ENCODE results near the gene AKNA. TPM values are rescaled to one million over a fixed set of nuclear protein-coding genes. Genes with fewer than 3 reads are reported as not detected.
A peak's percentile ranks its signal among the peaks of the same experiment; 100 is the strongest.

Gene AKNA
- polyA plus RNA-seq, 1 of the 3 experiments (the other 2 are of a cell fraction), result 0.84 TPM

GRCh38 chr9:114384341-114384740, 3.4 kb downstream of the AKNA start:
- H3K36me3 ChIP-seq (replicated peaks in 1 of 2; ENCODE audit: control insufficient read depth in 1 of 2, insufficient read depth in 2 of 2, low read length in 1 of 2), result no peaks in the 10 kb centered on the region
- H3K9me3 ChIP-seq, result no peaks in the 10 kb centered on the region
- ChIA-PET POLR2A (no interaction called here), CTCF (interaction anchor here (1.5 to 1.8 kb wide), 2 partner anchors 10 to 13 kb away, joined by 3 to 4 read pairs; no protein-coding TSS in a partner anchor)
- H3K9me2 ChIP-seq, result no peaks in the 10 kb centered on the region
- H3K79me2 ChIP-seq (ENCODE audit: insufficient read depth), result no peaks in the 10 kb centered on the region
- no peak for DNase-seq
- H3K4me3 ChIP-seq (ENCODE audit: low read depth in 2 of 2, low read length in 1 of 2), result no peak overlapping the region
- WGBS (ENCODE audit: low lambda C conversion rate), result 55% methylated on average over 1 of the region's 1 CpG
- H3K27me3 ChIP-seq (ENCODE audit: insufficient read depth), result no peaks in the 10 kb centered on the region
- no peaks in the 10 kb centered on the region for H4K20me1 ChIP-seq (ENCODE audit: insufficient read depth)
- no peak overlapping the region for H3K27ac ChIP-seq (ENCODE audit: low read depth in 2 of 2, low read length in 1 of 2)
- TF ChIP-seq FOSL2 (IDR thresholded peaks at IDR 0.05; ENCODE audit: borderline replicate concordance, low read depth) (no peak), SMC3 (IDR thresholded peaks at IDR 0.05; ENCODE audit: low read depth, low read length) (no peak), TCF12 (IDR thresholded peaks at IDR 0.05) (no peak), EP300 (IDR thresholded peaks at IDR 0.05; ENCODE audit: borderline replicate concordance in 1 of 2, low read depth in 1 of 2, low read length in 1 of 2) (no peak), MEF2A (IDR thresholded peaks at IDR 0.05; ENCODE audit: borderline replicate concordance, low read depth) (no peak), EZH2phosphoT487 (IDR thresholded peaks at IDR 0.05; ENCODE audit: borderline replicate concordance, low read depth) (no peak), NRF1 (IDR thresholded peaks at IDR 0.05; ENCODE audit: low read depth, low read length) (no peak), TAF1 (IDR thresholded peaks at IDR 0.05; ENCODE audit: borderline replicate concordance, low read depth, low read length) (no peak), CTCF (IDR thresholded peaks at IDR 0.05) (no peak), IRF3 (IDR thresholded peaks at IDR 0.05; ENCODE audit: low read depth, low read length) (no peak), MXI1 (IDR thresholded peaks at IDR 0.05; ENCODE audit: low read depth, low read length) (no peak), GABPA (IDR thresholded peaks at IDR 0.05; ENCODE audit: low read depth) (no peak), RFX5 (IDR thresholded peaks at IDR 0.05; ENCODE audit: low read length) (no peak), FOXM1 (IDR thresholded peaks at IDR 0.05; ENCODE audit: low read depth) (no peak), CHD2 (IDR thresholded peaks at IDR 0.05; ENCODE audit: low read length, partially characterized antibody) (no peak), POLR2AphosphoS5 (IDR thresholded peaks at IDR 0.05; ENCODE audit: low read depth, low read length) (no peak), USF1 (IDR thresholded peaks at IDR 0.05; ENCODE audit: borderline replicate concordance, low read depth) (no peak), YY1 (IDR thresholded peaks at IDR 0.05; ENCODE audit: low read depth) (no peak)
- H3F3A ChIP-seq (replicated peaks; ENCODE audit: insufficient read depth), result no peaks in the 10 kb centered on the region
- no peak overlapping the region for H3K9ac ChIP-seq
- peaks cover 6 to 11% of the 10 kb centered on the region in 2 experiments; a peak in 3 of 4 replicates for H3K4me1 ChIP-seq (ENCODE audit: control insufficient read depth in 1 of 2, insufficient read depth in 2 of 2, low read depth in 1 of 2, low read length in 1 of 2)
- no peak overlapping the region for H3K4me2 ChIP-seq
- peak overlapping the region; percentile 78; the same call in 1 of the 2 replicates for H2AFZ ChIP-seq (ENCODE audit: low read depth)
